HG02798 (cell line): Measurements from ENCODE around the gene CCNL2.

Source experiments
- ATAC-seq: cut with Tn5 transposase; IDR thresholded peaks from one replicate; pipeline ENCODE4 v1.9.1; 2021; ENCODE audit warnings: mild to moderate bottlenecking; ENCODE audit not compliant: unreplicated experiment, poor library complexity

The CCNL2 gene

DNA sequence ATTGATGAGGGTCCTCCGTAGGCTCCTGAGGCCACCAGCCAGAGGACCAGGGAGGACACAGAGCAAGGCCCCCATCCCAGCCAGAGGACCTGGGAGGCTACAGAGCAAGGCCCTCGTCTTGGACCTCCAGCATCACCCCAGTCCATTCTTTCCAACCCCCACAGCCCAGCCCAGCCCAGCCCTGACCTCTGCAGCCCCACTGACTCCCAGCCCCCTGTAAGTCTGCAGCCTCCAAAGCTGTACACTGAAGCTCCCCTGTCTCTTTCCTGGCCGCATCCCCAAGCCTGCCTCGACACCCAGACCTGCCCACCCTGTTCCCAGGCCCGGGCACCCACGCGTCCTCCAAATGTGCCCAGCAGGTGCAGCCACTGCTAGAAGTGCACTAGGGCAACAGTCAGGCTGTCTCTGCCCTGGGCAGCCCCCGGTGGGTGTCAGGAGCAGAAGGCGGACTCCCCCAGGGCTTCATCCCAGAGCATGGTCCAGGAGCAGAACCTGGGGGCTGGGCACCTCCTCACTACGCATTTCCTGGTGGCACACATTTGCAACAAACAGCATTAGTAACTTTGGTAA is 52.0 kb downstream of the CCNL2 start:
- ATAC-seq: no peak

- ATAC-seq: no peak
Measured at GRCh38 chr1:1346501-1346890, 52.6 kb downstream of the CCNL2 start.

- ATAC-seq: no peak
Measured at GRCh38 chr1:1345860-1346500, 53.2 kb downstream of the CCNL2 start.

GRCh38 chr1:1345384-1345783 is 53.8 kb downstream of the CCNL2 start:
- no peak for ATAC-seq

- ATAC-seq: no peak
Measured at GRCh38 chr1:1344655-1345361, 54.3 kb downstream of the CCNL2 start.

DNA sequence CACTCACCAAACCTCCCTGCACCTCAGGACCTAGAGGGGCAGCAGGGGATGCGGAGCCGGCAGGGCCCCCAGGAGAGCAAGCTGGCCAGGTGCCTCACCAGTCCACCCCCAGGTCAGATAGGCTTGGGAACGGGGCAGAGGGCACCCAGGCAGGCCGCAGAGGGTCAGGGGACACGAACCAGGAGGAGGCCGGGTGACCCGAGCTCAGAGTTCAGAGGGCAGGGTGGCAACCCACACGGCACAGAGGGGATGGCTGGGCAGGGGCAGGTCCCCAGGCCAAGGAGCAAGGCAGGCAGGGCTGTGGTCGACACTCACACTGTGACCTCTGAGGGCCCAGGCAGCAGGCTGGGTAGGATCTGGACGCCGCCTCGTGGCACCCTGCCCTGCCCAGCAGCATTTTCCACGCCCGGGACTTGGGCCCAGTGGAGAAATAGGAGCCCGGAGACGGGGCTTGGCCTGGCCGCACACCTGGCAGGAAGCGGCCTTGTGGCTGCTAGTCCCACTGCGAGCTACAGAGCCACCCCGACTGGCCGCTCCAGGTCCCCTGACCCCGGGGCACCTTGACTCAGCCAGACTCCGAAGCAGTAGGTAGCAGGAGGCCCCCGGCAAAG is 55.2 kb downstream of the CCNL2 start:
- no peak for ATAC-seq

GRCh38 chr1:1342584-1343115 is 56.5 kb downstream of the CCNL2 start:
- no peak for ATAC-seq

- ATAC-seq: no peak
Measured at GRCh38 chr1:1342061-1342562, 57.0 kb downstream of the CCNL2 start.

DNA sequence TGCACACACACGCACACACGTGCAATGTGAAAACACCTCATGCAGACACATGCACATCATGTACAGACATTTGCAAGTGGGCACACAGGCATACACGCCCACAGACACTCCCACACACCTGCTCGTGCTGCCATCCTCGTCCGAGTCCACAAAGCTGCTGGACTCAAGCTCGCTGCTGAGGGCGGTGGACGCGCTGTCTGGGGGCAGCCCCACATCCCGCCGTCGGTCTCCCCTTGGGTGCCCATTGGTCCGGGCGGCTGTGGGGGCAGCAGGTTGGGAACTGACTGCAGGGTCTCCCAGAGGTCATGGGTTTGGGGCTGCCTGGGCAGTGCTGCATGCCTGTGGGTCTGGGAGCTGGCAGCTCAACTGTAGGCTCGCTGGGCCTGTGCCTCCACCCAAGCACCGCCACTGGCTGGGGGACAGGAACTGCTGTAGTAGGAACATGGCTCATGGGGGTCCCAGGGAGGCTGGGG is 57.5 kb downstream of the CCNL2 start:
- ATAC-seq: no peak

DNA sequence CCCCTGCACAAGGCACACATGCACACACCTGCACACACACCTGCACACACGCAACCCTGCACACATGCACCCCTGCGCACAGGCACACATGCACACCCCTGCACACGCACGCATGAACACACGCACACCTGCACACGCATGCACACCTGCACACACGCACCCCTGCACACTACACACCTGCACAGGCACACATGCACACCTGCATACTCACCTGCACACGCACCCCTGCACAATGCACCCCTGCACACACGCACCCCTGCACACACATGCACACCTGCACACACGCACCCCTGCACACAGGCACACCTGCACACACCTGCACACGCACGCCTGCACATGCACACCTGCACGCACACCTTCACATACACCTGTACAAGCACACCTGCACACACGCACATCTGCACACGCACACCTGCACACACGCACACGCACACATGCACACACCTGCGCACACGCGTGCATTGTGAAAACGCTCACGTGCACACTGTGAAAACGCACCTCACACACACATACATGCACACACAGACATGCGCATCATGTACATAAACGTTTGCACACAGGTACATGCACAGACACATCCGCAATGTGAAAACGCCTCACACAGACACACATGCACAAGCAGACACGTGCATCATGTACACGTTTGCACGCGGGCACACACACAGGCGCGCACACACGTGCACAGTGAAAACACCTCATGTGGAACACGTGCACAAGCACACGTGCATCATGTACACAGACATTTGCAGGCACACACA is 58.2 kb downstream of the CCNL2 start:
- ATAC-seq: no peak

- no peak for ATAC-seq
Measured at GRCh38 chr1:1340185-1340584, 59.0 kb downstream of the CCNL2 start.

GRCh38 chr1:1338278-1338677 is 60.9 kb downstream of the CCNL2 start:
- no peak for ATAC-seq

- ATAC-seq: no peak
Measured at GRCh38 chr1:1337793-1338147, 61.4 kb downstream of the CCNL2 start.

- no peak for ATAC-seq
Measured at GRCh38 chr1:1336931-1337792, 62.0 kb downstream of the CCNL2 start.

- no peak for ATAC-seq
Measured at GRCh38 chr1:1336446-1336845, 62.7 kb downstream of the CCNL2 start.

DNA sequence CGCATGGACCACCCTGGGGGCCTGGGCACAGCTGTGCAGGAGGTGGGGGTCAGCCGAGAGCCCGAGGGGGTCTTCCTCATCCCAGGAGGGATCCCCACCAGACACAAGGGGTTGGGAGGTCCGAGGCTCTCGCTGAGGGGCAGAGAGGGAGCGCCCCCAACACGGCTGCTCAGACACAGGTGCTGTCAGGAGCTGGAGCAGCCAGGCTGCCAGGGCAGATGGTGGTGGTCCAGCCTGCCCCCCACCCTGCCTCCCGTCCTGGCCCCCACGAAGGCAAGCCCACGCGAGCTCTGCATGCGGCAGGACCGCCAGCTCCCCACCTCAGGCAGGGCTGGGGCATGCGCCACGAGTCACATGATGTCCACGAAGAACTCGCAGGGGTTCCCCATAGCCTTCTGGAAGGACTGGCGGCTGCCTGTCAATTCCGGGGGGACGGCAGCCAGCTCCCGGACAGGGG is 63.3 kb downstream of the CCNL2 start:
- no peak for ATAC-seq
